ENCODE data around the gene NR1H4.
"Not testable (repeated sequence)": the region's sequence is repeated elsewhere in the genome, so short reads cannot be mapped to it uniquely, and the experiment has no call there.

The NR1H4 gene

DNA sequence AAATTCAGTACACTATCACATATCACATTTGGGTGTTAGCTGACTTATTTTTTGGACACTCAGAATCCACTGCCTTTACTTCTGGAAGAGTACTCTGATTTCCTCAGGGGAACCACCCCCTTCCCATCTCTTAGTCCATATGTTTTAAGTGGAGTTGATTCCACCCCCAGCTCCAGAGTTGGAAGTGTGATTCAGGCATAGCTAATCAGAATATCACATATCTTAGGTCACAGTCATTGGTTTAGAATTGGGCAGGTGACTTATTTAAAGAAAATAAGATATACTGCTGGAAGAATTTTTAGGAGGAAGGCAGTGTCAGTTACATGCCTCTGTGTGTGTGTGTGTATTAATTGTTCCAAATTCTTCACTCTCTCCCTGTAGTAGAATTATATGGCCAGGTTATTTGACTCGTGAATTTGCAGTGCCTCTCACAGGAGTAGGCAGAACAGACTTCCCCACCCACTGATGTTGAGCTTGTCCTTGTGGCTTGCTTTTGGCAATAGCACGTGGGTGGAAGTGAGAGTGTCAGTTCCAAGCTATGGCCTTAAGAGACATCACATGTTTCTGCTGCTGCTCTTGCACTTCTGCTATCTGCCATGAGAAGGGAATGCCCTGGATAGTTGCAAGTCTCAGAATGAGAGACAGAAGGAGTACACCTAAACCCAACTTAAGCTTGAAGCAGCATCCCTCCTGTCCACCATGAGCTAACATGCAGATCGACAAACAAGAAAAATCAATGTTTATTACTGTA, 93.4 kb downstream of the NR1H4 start:
- DNase-seq = peak in 40 of 58 donors; percentile 2 to 59 (median 16)

DNA sequence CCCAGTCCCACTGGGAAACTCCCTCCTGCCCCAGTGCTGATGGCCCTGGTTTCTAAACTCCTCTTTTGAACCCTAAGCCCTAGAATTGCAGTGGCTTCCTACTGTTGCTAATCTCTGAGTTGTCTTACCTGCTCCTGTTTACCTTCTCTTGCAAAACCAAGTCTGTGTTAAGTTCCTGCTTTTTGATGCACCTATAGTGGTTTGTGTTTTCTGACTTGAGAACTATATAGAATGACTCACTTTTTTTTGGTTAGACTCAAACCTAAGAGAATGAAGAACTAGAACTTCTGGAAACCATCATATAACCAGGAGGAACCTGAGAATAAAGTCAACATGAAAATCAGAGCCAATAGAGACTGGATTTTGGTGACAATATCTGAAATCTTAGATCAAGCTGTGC, 94.3 kb downstream of the NR1H4 start:
- DNase-seq = no peak

DNA sequence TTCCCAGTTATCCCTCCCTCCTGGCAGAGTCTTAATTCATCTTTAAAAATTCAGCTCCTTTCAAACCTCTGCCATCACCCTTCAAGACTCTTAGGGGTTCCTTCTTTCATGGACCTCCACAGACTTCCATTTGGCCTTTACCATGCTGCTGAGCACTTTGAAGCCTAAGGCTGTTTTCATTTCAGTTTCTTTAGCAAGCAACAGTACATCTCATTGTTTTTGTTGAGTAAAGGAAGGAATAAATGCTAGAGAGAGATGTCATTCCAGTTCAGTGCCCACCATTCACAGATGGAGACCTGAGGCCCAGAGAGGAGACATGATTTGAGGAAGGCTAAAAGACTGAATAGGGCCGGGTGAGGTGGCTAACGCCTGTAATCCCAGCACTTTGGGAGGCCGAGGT, 98.5 kb downstream of the NR1H4 start:
- DNase-seq = no peak

DNA sequence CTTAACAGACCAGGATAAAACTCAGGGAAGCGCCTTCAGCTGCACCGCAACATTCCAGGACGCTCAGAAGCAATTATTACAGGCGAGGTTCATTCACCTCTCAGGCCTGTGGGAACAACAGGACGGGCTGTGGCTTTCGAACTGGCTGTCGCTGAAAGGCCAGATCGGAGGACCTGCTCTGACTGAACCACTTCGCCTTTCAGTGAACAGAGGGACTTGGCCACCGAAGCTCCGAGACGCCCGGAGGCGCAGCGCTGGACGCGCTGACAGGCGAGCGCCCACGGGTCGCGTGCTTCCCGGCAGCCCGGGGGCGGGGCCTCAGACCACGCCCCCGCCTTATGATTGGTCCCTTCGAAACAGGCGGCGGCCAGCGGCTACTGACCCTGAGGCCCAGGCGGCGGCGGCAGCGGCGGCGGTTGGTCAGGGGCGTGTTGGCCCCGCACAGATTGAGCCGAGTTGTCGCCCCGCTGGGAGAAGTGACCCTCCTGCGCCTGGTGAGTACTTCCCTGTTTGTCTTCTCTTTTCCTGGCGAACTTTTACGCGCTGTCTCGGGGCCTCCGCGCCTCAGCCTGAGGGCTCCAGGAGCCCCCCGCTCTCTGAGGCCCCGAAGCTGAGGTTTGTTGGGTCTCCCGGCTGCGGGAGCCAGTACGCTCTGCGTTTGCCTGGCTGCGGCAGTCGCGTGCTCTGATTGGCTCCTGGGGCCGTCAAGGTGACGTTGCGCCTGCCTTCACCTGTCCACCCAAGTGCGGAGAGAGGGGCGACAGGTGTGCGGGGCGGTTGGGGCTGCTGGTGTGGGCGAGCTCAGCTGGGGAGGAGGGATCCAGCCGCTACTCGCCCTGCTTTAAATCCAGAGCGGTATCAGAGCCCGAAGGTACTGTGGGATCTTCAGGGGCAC, 99.9 kb downstream of the NR1H4 start, which contains the start of gene GAS2L3:
Gene GAS2L3 (plus strand): TSS at position 393 of the 895 bp plus-strand sequence. CDS start 21,221 bp downstream, outside the sequence.
- DNase-seq = peak in 55 of 58 donors; percentile 9 to 86 (median 72)

DNA sequence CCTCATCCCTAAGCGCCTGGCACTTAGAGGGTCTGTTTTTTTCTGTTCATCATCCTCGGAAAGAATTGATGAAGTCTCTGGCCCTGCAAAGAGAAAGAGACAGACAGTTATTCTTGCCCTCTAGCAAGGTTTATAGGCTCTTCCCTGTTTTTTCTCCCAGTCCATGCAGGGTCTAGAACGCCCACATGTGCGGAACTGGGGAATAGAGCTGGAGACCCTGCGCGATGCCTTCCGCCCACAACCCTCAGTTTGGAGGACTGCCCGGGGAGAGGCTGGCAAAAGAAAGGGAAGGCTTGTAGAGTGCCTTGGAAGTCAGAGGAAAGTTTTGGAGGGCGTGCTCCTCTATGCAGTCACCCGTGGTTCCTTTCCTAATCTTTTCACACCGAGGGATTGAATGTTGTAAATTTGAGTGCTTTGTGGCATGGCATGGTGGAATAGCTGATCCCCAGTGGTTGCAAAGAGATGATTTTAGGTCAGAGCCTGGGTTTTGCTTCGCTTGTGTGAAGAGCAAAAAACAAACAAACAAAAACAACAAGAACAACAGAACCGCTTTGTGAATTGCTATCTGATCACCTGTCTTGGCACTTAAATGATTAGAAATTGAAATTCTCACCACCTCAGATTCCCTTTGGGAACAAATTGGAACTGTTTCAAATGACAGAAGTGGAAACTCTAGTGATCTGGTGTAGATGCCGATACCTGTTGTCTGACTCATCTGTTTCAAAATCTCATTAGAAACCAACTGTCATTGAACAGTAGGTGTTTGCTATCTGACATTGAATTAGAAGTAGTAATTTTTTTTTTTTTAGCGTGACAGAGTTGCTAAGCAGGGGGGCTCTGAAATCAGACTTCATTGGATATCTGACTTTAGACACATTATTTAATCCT, 100.8 kb downstream of the NR1H4 start:
- peak in 2 of 58 donors; percentile 3 to 26 for DNase-seq

DNA sequence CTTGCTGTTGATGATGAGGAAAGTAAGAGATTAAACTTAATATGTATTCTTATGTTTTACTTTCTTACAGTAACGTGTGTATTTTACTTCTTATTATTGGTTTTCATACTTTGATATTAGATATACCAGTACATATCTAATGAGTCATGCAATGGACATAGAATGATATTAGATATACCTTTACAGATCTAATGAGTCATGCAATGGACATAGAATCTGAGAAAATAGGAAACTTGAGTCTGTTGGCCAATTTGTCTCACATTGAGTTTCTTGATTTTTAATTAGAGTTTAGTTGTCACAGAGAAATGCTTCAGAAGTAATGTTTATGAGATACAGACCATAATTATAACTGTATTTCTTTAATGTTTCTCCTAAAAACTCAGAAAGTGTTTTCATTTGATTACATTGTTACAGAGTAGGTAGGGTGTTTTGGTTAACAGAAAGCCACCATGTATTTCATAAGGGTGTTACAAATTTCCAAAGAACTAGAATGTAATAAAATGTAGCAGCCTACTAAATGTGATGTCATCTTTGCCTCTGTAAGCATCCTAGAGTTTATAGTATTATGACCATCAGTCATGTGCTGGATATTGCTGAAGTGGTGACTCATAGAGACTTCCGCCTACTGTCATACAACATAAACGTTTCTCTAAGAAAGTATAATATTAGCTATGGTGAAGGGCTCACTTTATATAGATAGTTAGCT, 102.8 kb downstream of the NR1H4 start:
- DNase-seq = no peak

DNA sequence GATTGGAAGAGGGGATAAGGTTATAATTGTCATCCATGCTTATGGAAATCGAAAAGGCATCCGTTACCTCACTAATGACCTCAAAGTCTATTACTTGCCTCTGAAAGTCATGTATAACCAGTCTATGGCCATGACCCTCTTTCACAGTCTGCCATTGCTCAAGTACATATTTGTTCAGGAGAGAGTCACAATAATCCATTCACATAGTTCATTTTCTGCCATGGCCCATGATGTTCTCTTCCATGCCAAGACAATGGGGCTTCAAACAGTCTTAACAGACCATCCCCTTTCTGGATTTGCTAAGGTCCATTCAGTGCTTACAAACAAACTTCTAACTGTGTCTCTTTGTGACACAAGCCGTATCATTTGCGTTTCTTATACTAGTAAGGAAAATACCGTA, 105.3 kb downstream of the NR1H4 start:
- DNase-seq = no peak

DNA sequence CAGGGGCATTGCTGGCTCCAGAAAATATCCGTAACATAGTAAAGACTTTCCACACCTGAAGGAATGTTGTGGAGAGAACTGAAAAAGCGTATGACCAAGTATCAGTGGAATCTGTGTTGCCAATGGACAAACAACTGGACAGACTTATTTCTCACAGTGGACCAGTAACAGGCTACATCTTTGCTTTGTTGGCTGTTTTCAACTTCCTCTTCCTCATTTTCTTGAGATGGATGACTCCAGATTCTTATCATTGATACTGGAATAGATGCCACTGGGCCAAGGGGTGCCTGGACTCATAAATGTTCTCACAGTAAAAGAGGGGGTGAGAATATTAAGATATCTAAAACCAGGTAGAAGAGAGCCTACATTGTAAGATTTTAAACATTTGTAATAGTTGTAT, 106.2 kb downstream of the NR1H4 start:
- DNase-seq = no peak

DNA sequence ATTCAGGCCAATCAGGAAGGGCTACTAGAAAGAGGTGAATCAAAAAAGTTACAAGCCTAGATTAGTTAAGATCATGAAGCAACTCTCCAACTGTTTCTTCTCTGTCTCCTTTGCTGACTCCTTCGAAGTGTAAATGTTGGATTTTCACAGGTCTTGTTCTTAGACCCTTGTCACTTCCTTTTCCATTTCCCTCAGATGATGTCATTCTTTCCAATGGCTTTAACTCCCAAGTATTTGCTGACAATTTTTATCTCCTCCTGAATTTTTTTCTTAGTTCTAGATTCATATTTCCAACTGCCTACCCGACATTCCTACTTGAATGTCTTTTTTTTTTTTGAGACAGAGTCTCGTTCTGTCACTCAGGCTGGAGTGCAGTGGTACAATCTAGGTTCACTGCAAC, 110.6 kb downstream of the NR1H4 start:
- no peak for DNase-seq

DNA sequence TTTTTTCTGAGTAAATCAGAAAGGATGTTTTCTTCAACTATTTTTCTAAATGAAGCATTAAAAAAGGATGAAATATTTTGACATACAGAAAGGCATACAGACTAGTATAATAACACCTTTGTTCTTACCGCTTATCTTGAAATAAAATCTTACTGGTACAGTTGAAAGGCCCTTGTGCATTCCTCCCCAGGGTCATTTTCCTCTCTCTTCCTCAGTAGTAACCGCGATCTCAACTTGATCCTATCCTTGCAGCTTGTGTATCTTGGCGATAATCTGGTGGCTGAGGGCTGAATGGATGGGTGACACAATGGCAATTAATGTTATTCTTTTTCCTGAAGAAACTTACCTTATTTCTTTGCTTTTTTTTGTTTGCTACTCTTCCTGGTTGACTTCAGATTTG, 118.3 kb downstream of the NR1H4 start:
- no peak for DNase-seq

DNA sequence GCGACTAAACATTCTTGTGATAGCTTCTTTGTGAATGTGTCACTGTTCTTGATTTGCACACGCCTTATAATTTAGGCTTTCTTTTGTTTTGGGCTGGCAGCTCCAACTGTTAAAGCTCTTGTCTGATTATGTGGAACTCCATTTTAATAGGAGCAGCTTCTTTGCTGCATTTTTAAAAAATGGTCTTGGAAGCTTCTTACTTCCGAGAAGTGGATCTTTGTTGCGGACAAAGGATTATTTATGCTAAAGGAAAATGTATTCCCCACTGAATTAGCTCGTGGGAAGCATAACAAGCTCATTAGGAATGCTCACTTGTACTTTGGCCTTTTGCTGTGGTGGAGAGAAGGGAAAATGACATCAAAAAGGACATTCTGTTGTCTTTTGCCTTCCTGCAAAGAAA, 119.8 kb downstream of the NR1H4 start:
- no peak for DNase-seq

DNA sequence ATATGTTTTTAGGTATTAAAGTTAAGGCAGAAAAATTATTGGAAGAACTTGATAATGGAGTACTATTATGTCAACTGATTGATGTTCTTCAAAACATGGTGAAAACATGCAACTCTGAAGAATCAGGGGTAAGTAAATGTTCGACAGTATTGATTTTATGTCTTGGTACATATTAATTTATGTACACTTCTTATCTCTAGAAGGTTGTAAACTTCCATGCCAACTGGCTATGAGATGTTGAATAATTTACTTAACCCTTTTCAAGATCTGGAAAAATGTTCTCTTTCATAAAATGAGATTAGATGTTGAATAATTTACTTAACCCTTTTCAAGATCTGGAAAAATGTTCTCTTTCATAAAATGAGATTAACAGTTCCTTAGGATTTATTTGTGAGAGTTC, 128.0 kb downstream of the NR1H4 start:
- no peak for DNase-seq

DNA sequence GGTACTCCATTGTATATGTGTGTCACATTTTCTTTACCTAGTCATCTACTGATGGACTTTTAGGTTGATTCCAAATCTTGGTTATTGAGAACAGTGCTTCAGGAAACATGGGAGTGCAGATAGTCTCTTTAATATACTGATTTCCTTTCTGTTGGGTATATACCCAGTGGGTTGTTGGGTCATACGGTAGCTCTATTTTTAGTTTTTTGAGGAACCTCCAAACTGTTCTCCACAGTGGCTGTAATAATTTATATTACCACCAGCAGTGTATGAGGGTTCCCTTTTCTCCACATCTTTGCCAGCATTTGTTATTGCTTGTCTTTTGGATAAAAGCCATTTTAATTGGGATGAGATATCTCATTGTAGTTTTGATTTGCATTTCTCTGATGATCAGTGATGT, 129.3 kb downstream of the NR1H4 start:
- DNase-seq = not testable (repeated sequence)

DNA sequence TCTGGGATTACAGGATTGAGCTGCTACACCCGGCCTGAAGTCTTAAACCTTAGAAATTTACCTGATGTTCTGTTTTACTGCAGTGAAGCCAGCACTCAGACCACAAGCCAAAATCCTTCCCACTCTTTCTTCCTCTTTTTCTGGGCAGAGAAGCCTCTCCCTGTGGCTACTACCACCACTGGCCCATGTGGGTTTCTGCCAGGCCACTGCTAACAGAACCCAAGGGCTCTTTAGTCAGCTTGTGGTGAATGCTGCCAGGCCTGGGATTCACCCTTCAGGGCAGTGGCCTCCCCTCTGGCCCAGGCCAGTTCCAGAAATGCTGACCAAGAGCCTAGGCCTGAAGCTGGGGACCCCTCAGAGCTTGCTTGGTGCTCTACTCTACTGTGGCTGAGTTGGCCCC, 135.1 kb downstream of the NR1H4 start:
- peak in 17 of 58 donors; percentile 1 to 29 (median 7) for DNase-seq

DNA sequence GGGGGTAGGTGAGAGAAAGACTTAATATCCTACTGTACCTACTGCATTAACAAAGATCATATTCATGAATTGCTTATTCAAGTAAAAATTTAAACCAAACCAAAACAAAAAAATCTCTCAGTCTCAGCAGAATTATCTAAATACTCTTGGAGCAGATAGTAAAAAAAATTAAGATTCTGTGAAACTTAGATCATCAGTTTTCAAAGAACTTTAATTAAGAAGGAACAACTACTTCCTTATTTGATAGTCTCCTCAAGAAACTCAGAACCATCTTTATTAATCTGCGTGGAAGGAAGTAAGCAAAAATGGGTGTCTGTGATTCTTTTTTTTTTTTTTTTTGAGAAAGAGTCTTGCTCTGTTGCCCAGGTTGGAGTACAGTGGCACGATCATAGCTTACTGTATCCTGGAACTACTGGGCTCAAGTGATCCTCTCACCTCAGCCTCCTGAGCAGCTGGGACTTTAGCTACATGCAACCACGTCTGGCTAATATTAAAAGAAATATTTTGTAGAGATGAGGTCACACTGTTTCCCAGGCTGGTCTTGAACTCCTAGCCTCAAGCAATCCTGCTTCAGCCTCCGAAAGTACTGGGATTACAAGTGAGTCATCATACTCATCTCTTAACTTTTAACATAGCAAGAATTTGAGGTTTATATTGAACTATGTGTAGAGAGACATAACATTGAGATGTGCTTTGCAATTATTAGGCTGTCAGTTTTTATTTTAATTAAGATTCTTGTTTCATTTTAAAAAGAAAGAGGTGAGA, 137.2 kb downstream of the NR1H4 start:
- DNase-seq = no peak

DNA sequence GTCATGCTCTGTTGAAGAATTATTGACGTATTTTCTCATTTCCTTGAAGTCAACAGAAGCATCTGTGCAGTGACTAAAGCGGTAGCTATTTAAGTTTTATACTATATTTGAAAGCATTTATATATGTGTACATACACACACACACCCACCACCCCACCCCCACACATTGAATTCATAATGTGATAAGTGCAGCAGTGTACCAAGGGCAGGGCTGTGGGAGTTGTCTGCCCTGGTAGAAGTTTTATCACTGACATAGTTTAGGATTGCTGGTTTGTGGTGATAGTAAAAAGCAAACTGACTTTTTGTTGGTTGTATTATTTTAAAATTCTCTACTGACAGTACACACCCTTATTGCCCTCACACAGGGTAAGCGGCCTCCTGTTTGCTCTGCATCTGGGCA, 138.9 kb downstream of the NR1H4 start:
- no peak for DNase-seq

Data from anterior cingulate cortex (tissue), 58 donors.